MCF 10A (cell line): ENCODE results near the gene OR7C2. TPM values are rescaled to one million over a fixed set of nuclear protein-coding genes. Genes with fewer than 3 reads are reported as not detected.

ENCODE experiments used
- BruUV-seq: library from RNA; stranded (reverse); fragments of 400-500 nt; replicated peaks from 2 replicates; lab custom pipeline; 2021; lab: Mats Ljungman, UMichigan
- CTCF ChIA-PET: fragments of 300-600 bp; sonication (Branson Sonifier 250); formaldehyde crosslinking; extraction: SDS; loops from one replicate; lab custom pipeline; 2021; ENCODE audit warnings: antibody characterized with exemption, inconsistent platforms; lab: Yijun Ruan, JAX
- POLR2A ChIA-PET: fragments of 300-600, 350-650 bp; sonication (Branson Sonifier 250); formaldehyde crosslinking; extraction: SDS; loops from one replicate; lab custom pipeline; 2020; ENCODE audit warnings: antibody characterized with exemption, inconsistent platforms; lab: Yijun Ruan, JAX
- DNase-seq: peaks from one replicate; pipeline ENCODE4 v3.0.0-alpha.2; 2018; ENCODE audit not compliant: unreplicated experiment
- H3K27ac Mint-ChIP-seq: one replicate; pipeline ENCODE4 v1.8.0; 2022; ENCODE audit warnings: mild to moderate bottlenecking, low read depth, mixed read lengths; ENCODE audit not compliant: unreplicated experiment
- H3K27me3 Mint-ChIP-seq: one replicate; pipeline ENCODE4 v1.8.0; 2022; ENCODE audit warnings: mixed read lengths; ENCODE audit not compliant: insufficient read depth, unreplicated experiment
- H3K36me3 Mint-ChIP-seq: one replicate; pipeline ENCODE4 v1.8.0; 2022; ENCODE audit warnings: mild to moderate bottlenecking, moderate library complexity, mixed read lengths; ENCODE audit not compliant: insufficient read depth, unreplicated experiment
- H3K4me1 Mint-ChIP-seq: one replicate; pipeline ENCODE4 v1.8.0; 2022; ENCODE audit warnings: mixed read lengths; ENCODE audit not compliant: insufficient read depth, unreplicated experiment
- H3K4me3 Mint-ChIP-seq: one replicate; pipeline ENCODE4 v1.8.0; 2022; ENCODE audit warnings: mild to moderate bottlenecking, moderate library complexity, mixed read lengths; ENCODE audit not compliant: unreplicated experiment
- H3K9me3 Mint-ChIP-seq: one replicate; pipeline ENCODE4 v1.8.0; 2022; ENCODE audit warnings: mixed read lengths; ENCODE audit not compliant: unreplicated experiment
- intact Hi-C: fragments of 100-400 bp; cut with micrococcal nuclease; formaldehyde crosslinking; loops from 2 replicates; pipeline ENCODE4 v1.14.1; 2022
- total RNA-seq: library from RNA; stranded (reverse); gene quantifications from 2 replicates; pipeline ENCODE4 v1.2.3, GENCODE V29; 2022
- TF ChIP-seq, protein P1 (sequence below): fragments of 200-600 bp; IDR thresholded peaks from one replicate; pipeline ENCODE4 v1.8.0; 2022; ENCODE audit warnings: antibody characterized with exemption, mild to moderate bottlenecking; ENCODE audit not compliant: unreplicated experiment

OR7C2 gene
- total RNA-seq, 1 experiment from 2014 or later = not detected

DNA sequence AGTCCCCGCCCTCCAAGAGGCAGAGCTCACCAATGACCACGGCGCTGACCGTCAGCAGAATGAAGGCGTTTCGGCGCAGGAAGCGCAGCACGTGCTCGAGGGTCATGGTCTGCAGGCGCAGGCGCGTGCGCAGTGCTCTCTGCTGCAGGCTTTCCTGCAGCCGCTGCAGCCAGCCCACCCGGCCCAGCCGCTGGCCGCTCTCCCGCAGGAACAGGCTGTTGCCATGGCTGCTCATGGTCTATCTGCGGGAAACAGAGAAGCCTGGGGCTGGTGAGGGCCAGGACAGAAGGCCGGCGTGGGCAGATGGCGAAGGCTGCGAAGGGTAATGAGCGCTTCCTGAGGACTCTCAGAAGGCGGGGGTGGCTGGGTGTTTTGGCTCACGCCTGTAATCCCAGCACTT lies 31.4 kb downstream of the OR7C2 start:
- intact Hi-C loops = no loop called here
- TF ChIP-seq, protein P1, sequence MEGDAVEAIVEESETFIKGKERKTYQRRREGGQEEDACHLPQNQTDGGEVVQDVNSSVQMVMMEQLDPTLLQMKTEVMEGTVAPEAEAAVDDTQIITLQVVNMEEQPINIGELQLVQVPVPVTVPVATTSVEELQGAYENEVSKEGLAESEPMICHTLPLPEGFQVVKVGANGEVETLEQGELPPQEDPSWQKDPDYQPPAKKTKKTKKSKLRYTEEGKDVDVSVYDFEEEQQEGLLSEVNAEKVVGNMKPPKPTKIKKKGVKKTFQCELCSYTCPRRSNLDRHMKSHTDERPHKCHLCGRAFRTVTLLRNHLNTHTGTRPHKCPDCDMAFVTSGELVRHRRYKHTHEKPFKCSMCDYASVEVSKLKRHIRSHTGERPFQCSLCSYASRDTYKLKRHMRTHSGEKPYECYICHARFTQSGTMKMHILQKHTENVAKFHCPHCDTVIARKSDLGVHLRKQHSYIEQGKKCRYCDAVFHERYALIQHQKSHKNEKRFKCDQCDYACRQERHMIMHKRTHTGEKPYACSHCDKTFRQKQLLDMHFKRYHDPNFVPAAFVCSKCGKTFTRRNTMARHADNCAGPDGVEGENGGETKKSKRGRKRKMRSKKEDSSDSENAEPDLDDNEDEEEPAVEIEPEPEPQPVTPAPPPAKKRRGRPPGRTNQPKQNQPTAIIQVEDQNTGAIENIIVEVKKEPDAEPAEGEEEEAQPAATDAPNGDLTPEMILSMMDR = no peak
- no peak overlapping the region for H3K4me3 Mint-ChIP-seq

DNA sequence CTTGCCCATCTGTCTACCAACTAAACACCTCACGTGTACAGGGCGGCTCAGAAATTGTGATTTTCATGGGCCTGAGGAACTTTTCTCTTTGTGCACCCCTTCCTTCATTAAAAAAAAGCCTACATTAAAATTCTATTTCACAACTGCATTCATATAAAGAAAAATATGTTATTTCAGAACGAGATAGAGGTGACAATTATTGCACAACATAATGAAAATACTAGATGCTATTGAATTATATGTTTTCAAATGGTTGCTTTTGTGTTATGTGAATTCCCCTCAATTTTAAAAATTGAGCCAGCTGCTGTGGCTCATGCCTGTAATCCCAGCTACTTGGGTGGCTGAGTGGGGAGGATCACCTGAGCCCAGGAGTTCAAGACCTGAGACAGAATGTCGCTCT lies 33.2 kb downstream of the OR7C2 start:
- Mint-ChIP-seq H3K36me3 (no peaks in the 10 kb centered on the region), H3K9me3 (peaks cover 15% of the 10 kb centered on the region), H3K4me1 (no peaks in the 10 kb centered on the region), H3K4me3 (no peak overlapping the region), H3K27ac (no peak overlapping the region), H3K27me3 (peaks cover 17% of the 10 kb centered on the region)
- BruUV-seq = no TSS peak
- intact Hi-C loops = no loop called here
- TF ChIP-seq, protein P1 = no peak
- no peak for DNase-seq
- CTCF ChIA-PET = no interaction called here
- POLR2A ChIA-PET = no interaction called here

More for the DNA sequence above, 31.4 kb downstream of the OR7C2 start:
- ChIA-PET POLR2A (no interaction called here), CTCF (no interaction called here)
- H3K4me1 Mint-ChIP-seq = no peaks in the 10 kb centered on the region
- BruUV-seq = no TSS peak
- no peaks in the 10 kb centered on the region for H3K27me3 Mint-ChIP-seq
- H3K27ac Mint-ChIP-seq = no peak overlapping the region
- DNase-seq = no peak
- H3K36me3 Mint-ChIP-seq = no peaks in the 10 kb centered on the region
- H3K9me3 Mint-ChIP-seq = peaks cover 27% of the 10 kb centered on the region

DNA sequence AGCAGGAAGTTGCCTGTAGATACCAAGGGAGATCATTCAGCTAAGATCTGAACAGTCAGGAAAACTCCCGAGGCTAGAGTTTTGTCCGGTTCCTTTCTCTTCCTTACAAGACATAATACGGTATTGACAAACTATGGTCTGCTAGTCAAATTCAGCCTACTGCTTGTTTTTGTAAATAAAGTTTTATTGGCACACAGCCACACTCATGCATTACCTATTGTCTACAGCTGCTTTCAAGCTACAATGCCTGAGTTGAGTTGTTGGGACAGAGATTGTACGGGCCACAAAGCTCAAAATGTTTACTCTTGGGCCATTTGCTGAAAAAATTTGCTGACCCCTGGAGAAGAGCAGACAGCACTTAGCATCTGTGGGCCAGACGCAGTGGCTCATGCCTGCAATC lies 35.8 kb downstream of the OR7C2 start:
- H3K27ac Mint-ChIP-seq = no peak overlapping the region
- CTCF ChIA-PET = interaction anchor here (0.6 kb wide), 2 partner anchors 95 to 402 kb away, joined by 4 to 7 read pairs; no protein-coding TSS in a partner anchor
- intact Hi-C loops = no loop called here
- H3K36me3 Mint-ChIP-seq = no peaks in the 10 kb centered on the region
- no TSS peak for BruUV-seq
- H3K9me3 Mint-ChIP-seq = peaks cover 4% of the 10 kb centered on the region
- DNase-seq = no peak
- peaks cover 18% of the 10 kb centered on the region for H3K27me3 Mint-ChIP-seq
- TF ChIP-seq, protein P1 = no peak
- POLR2A ChIA-PET = no interaction called here
- H3K4me1 Mint-ChIP-seq = no peaks in the 10 kb centered on the region
- H3K4me3 Mint-ChIP-seq = no peak overlapping the region

DNA sequence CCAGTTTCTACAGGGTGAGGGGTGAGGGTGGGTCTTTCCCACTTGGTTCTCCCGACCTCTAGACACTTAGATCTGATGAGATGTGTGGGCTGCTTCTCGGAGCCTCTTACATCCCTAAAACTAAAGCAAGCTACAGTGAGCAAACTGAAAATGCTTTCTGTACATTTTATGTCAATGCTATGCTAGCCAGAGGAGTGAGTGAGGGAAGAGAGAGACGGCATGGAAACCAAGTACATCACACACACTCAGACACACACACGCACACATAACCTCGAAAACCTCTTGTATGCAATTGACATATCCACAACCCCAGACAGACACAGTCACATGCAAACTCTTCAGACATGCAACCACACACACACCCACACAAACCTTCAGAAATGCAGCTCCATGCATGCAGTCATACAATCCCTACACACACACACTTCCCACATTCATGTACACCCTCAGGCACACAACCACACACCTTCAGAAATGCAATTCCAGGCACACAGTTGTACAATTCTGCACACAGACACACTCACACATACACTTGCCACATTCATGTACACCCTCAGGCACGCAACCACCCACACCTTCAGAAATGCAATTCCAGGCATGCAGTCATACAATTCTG lies 37.0 kb downstream of the OR7C2 start:
- BruUV-seq = no TSS peak
- TF ChIP-seq, protein P1 = no peak

More for the DNA sequence above, 37.0 kb downstream of the OR7C2 start:
- intact Hi-C loops = no loop called here
- Mint-ChIP-seq H3K9me3 (no peaks in the 10 kb centered on the region), H3K27ac (no peak overlapping the region), H3K4me1 (no peaks in the 10 kb centered on the region), H3K4me3 (no peak overlapping the region), H3K27me3 (peaks cover 18% of the 10 kb centered on the region), H3K36me3 (no peaks in the 10 kb centered on the region)
- ChIA-PET POLR2A (no interaction called here), CTCF (no interaction called here)
- no peak for DNase-seq
